ENCODE measurements around the gene FGF11. TPM values are rescaled to one million over a fixed set of nuclear protein-coding genes. Genes with fewer than 3 reads are reported as not detected.

FGF11 gene
- total RNA-seq, result 1 to 10 TPM in 1 of 4 donors, under 1 TPM in 2, not detected in 1; 0.13 to 1.0 (median 0.42) TPM

GRCh38 chr17:7439462-7440112, at the start of gene FGF11:
FGF11 (plus strand) TSS chr17:7439512; CDS start chr17:7439621, 109 bp downstream.
- no peak for TF ChIP-seq POLR2AphosphoS5 (IDR thresholded peaks at IDR 0.05)
- TF ChIP-seq, protein P1, sequence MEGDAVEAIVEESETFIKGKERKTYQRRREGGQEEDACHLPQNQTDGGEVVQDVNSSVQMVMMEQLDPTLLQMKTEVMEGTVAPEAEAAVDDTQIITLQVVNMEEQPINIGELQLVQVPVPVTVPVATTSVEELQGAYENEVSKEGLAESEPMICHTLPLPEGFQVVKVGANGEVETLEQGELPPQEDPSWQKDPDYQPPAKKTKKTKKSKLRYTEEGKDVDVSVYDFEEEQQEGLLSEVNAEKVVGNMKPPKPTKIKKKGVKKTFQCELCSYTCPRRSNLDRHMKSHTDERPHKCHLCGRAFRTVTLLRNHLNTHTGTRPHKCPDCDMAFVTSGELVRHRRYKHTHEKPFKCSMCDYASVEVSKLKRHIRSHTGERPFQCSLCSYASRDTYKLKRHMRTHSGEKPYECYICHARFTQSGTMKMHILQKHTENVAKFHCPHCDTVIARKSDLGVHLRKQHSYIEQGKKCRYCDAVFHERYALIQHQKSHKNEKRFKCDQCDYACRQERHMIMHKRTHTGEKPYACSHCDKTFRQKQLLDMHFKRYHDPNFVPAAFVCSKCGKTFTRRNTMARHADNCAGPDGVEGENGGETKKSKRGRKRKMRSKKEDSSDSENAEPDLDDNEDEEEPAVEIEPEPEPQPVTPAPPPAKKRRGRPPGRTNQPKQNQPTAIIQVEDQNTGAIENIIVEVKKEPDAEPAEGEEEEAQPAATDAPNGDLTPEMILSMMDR (IDR thresholded peaks at IDR 0.05), result no peak
- no peak for TF ChIP-seq EP300 (IDR thresholded peaks at IDR 0.05)
- TF ChIP-seq POLR2A (IDR thresholded peaks at IDR 0.05), result no peak
- peaks cover 93% of the 10 kb centered on the region for H3K27me3 ChIP-seq
- peak within 1 kb of the TSS in 1 of 2 donors; percentile 49 for H3K4me3 ChIP-seq
- no peaks in the 10 kb centered on the region for H3K36me3 ChIP-seq
- ATAC-seq, result no peak
- H3K27ac ChIP-seq, result peak within 1 kb of the TSS in 2 of 4 donors; percentile 1 to 49
- whole genome bisulfite sequencing, 2 donors (ENCODE audit: low coverage in 1 of 2), result 0 to 3% methylated on average over 9 to 10 of the region's 50 CpGs
- H3K4me1 ChIP-seq, result peaks cover 5 to 68% (median 36%) of the 10 kb centered on the region in 3 donors
- no peaks in the 10 kb centered on the region for H3K9me3 ChIP-seq

- 93% methylated on average over 3 of the region's 19 CpGs; no CpG with 5 or more reads in 1 of the 2 donors for WGBS, 2 donors (ENCODE audit: low coverage in 1 of 2)
- H3K36me3 ChIP-seq, result peaks cover 0 to 64% of the 10 kb centered on the region in 2 donors
- H3K4me3 ChIP-seq, result no peak overlapping the region
- no peaks in the 10 kb centered on the region for H3K9me3 ChIP-seq
- no peak overlapping the region for H3K27ac ChIP-seq
- no peak for TF ChIP-seq POLR2AphosphoS5 (IDR thresholded peaks at IDR 0.05)
- TF ChIP-seq EP300 (IDR thresholded peaks at IDR 0.05), result no peak
- no peak for TF ChIP-seq POLR2A (IDR thresholded peaks at IDR 0.05)
- TF ChIP-seq, protein P1 (IDR thresholded peaks at IDR 0.05), result no peak
- H3K27me3 ChIP-seq, result no peaks in the 10 kb centered on the region
- no peak for ATAC-seq
- peaks cover 2 to 31% (median 14%) of the 10 kb centered on the region in 3 donors for H3K4me1 ChIP-seq
These were observed 49.1 kb upstream of the FGF11 start for GRCh38 chr17:7389924-7390910.

DNA sequence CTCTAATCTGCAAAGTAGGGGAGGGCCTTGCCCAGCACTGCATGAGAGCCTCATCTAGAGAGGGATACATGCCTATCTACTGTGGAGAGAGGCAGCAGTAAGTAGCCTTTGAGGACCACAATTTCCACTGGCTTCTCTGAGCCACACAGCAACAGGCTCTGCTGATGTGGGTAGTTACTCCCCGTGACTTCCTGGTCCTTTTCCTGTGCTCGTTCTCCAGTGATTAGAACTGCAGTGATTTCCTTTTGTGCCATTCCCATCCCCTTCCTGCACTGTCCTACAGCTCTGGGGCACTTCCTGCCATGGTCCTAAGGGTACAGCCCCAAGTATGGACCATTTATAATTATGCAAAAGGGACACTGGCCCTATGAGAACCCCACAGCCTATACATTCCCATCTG, 48.0 kb upstream of the FGF11 start:
- WGBS, 2 donors (ENCODE audit: low coverage in 1 of 2), result 63 to 81% methylated on average over 2 of the region's 2 CpGs

GRCh38 chr17:7392696-7393612, 46.4 kb upstream of the FGF11 start:
- H3K36me3 ChIP-seq, result peaks cover 0 to 46% of the 10 kb centered on the region in 2 donors

More for the DNA sequence above, 48.0 kb upstream of the FGF11 start:
- Histone ChIP-seq H3K4me1 (peaks cover 2 to 35% (median 16%) of the 10 kb centered on the region in 3 donors), H3K27me3 (no peaks in the 10 kb centered on the region), H3K36me3 (peaks cover 0 to 61% of the 10 kb centered on the region in 2 donors), H3K4me3 (no peak overlapping the region), H3K9me3 (no peaks in the 10 kb centered on the region), H3K27ac (peak overlapping the region in 1 of 4 donors; percentile 10)
- no peak for ATAC-seq
- TF ChIP-seq POLR2AphosphoS5 (IDR thresholded peaks at IDR 0.05), result no peak

More at GRCh38 chr17:7392696-7393612, 46.4 kb upstream of the FGF11 start:
- 53% methylated on average over 3 of the region's 42 CpGs; no CpG with 5 or more reads in 1 of the 2 donors for WGBS, 2 donors (ENCODE audit: low coverage in 1 of 2)
- TF ChIP-seq EP300 (IDR thresholded peaks at IDR 0.05) (no peak), POLR2AphosphoS5 (IDR thresholded peaks at IDR 0.05) (no peak), POLR2A (IDR thresholded peaks at IDR 0.05) (no peak)
- TF ChIP-seq, protein P1 (IDR thresholded peaks at IDR 0.05), result no peak
- peak overlapping the region; percentile 90 for H3K4me3 ChIP-seq
- H3K4me1 ChIP-seq, result peaks cover 2 to 35% (median 16%) of the 10 kb centered on the region in 3 donors
- ATAC-seq, result no peak
- peak overlapping the region in 3 of 4 donors; percentile 91 to 96 (median 92) for H3K27ac ChIP-seq
- H3K27me3 ChIP-seq, result no peaks in the 10 kb centered on the region
- no peaks in the 10 kb centered on the region for H3K9me3 ChIP-seq
